HL-60/S4 treated with retinoic acid at 250 ng/mL for 4 days and 3 days (cell line): ENCODE data around the gene IL3.

Source experiments
- in situ Hi-C: fragments of 300-500 bp; cut with MboI; formaldehyde crosslinking; loops from 2 replicates; pipeline ENCODE4 v1.7.0; 2022; ENCODE audit warnings: low sequenced_read_pairs

The IL3 gene

GRCh38 chr5:132069994-132070393, 9.5 kb downstream of the IL3 start:
- in situ Hi-C loops = loop anchor here (25.0 kb wide), 1 partner anchor 317 kb away; no protein-coding TSS in a partner anchor

- in situ Hi-C loops = loop anchor here (25.0 kb wide), 1 partner anchor 317 kb away; no protein-coding TSS in a partner anchor
Observed at GRCh38 chr5:132070460-132071337, 10.2 kb downstream of the IL3 start.

- in situ Hi-C loops = loop anchor here (25.0 kb wide), 1 partner anchor 316 kb away; no protein-coding TSS in a partner anchor
Observed at GRCh38 chr5:132071338-132071707, 10.9 kb downstream of the IL3 start.

GRCh38 chr5:132072070-132072469, 11.6 kb downstream of the IL3 start:
- in situ Hi-C loops = loop anchor here (25.0 kb wide), 1 partner anchor 315 kb away; no protein-coding TSS in a partner anchor

GRCh38 chr5:132072528-132072927, 12.1 kb downstream of the IL3 start:
- in situ Hi-C loops = loop anchor here (25.0 kb wide), 1 partner anchor 315 kb away; no protein-coding TSS in a partner anchor

GRCh38 chr5:132073231-132074013, 13.0 kb downstream of the IL3 start, which contains the start of gene CSF2:
Gene CSF2 (plus strand): TSS chr5:132073789. CDS start chr5:132073824, 35 bp downstream.
- in situ Hi-C loops = loop anchor here (25.0 kb wide), 1 partner anchor 314 kb away; no protein-coding TSS in a partner anchor

GRCh38 chr5:132074091-132074771, 13.8 kb downstream of the IL3 start:
- in situ Hi-C loops = loop anchor here (25.0 kb wide), 1 partner anchor 313 kb away; no protein-coding TSS in a partner anchor

- in situ Hi-C loops = loop anchor here (25.0 kb wide), 1 partner anchor 312 kb away; no protein-coding TSS in a partner anchor
Observed at GRCh38 chr5:132074772-132075718, 14.6 kb downstream of the IL3 start.

- in situ Hi-C loops = no loop called here
Observed at GRCh38 chr5:132075719-132076077, 15.2 kb downstream of the IL3 start.

- in situ Hi-C loops = no loop called here
Observed at GRCh38 chr5:132076202-132076830, 15.9 kb downstream of the IL3 start.

GRCh38 chr5:132076983-132077382, 16.5 kb downstream of the IL3 start:
- in situ Hi-C loops = no loop called here

GRCh38 chr5:132079081-132079480, 18.6 kb downstream of the IL3 start:
- in situ Hi-C loops = no loop called here

- in situ Hi-C loops = no loop called here
Observed at GRCh38 chr5:132079619-132080018, 19.2 kb downstream of the IL3 start.

GRCh38 chr5:132080595-132080994, 20.1 kb downstream of the IL3 start:
- in situ Hi-C loops = no loop called here

- in situ Hi-C loops = no loop called here
Observed at GRCh38 chr5:132081458-132081857, 21.0 kb downstream of the IL3 start.

- in situ Hi-C loops = no loop called here
Observed at GRCh38 chr5:132082329-132083023, 22.0 kb downstream of the IL3 start.

- in situ Hi-C loops = no loop called here
Observed at GRCh38 chr5:132083071-132083678, 22.7 kb downstream of the IL3 start.

GRCh38 chr5:132085686-132086085, 25.2 kb downstream of the IL3 start:
- in situ Hi-C loops = no loop called here
